ENCODE results near the gene COG7. TPM values are rescaled to one million over a fixed set of nuclear protein-coding genes. Genes with fewer than 3 reads are reported as not detected.
"Not testable (repeated sequence)": the region's sequence is repeated elsewhere in the genome, so short reads cannot be mapped to it uniquely, and the experiment has no call there.

COG7 gene
- total RNA-seq, 1 experiment from 2014 or later: 22.1 TPM

GRCh38 chr16:23402100-23402499 lies 50.9 kb downstream of the COG7 start:
- Histone ChIP-seq H4K20me1 (ENCODE audit: insufficient read depth) (no peaks in the 10 kb centered on the region), H3K9ac (ENCODE audit: low read length) (no peak overlapping the region), H3K9me2 (ENCODE audit: insufficient read depth) (no peaks in the 10 kb centered on the region), H3K4me2 (ENCODE audit: low read length) (no peak overlapping the region), H3K36me3 (ENCODE audit: control insufficient read depth in 1 of 2, insufficient read depth in 2 of 2, low read length in 2 of 2) (peaks cover 12 to 16% of the 10 kb centered on the region in 2 experiments), H3K27ac (ENCODE audit: low read depth, low read length) (no peak overlapping the region), H3K4me3 (replicated peaks in 1 of 2; ENCODE audit: low read depth in 1 of 2, low read length in 2 of 2) (no peak overlapping the region), H2AFZ (ENCODE audit: low read depth, low read length, poor library complexity, severe bottlenecking) (no peak overlapping the region), H3K9me3 (ENCODE audit: control insufficient read depth in 1 of 2, insufficient read depth in 1 of 2, low read depth in 1 of 2, low read length in 2 of 2) (no peaks in the 10 kb centered on the region), H3K4me1 (ENCODE audit: control insufficient read depth in 1 of 2, insufficient read depth in 2 of 2, low read length in 2 of 2) (no peaks in the 10 kb centered on the region), H3K79me2 (ENCODE audit: insufficient read depth, low read length) (no peaks in the 10 kb centered on the region), H3K27me3 (ENCODE audit: insufficient read depth, low read length) (no peaks in the 10 kb centered on the region)
- no TSS peak for BruUV-seq (replicated peaks)
- ChIA-PET RAD21 (ENCODE audit: low non-redundant PET in 1 of 2, low total read pairs in 2 of 2, uncharacterized antibody in 2 of 2, unreplicated experiment in 2 of 2) (no interaction called here), POLR2A (no interaction called here), CTCF (no interaction called here)
- ATAC-seq (no peak), DNase-seq (ENCODE audit: low read depth, low spot score) (no peak)
- intact Hi-C loops (cut with micrococcal nuclease): no loop called here
- TF ChIP-seq, protein P1, sequence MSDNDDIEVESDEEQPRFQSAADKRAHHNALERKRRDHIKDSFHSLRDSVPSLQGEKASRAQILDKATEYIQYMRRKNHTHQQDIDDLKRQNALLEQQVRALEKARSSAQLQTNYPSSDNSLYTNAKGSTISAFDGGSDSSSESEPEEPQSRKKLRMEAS (IDR thresholded peaks at IDR 0.05): no peak
- no peak for TF ChIP-seq POLR2AphosphoS5 (IDR thresholded peaks at IDR 0.05; ENCODE audit: low read depth, low read length)

GRCh38 chr16:23401139-23401538 lies 51.9 kb downstream of the COG7 start:
- H3K9me3 ChIP-seq (ENCODE audit: control insufficient read depth in 1 of 2, insufficient read depth in 1 of 2, low read depth in 1 of 2, low read length in 2 of 2): no peaks in the 10 kb centered on the region
- H3K27me3 ChIP-seq (ENCODE audit: insufficient read depth, low read length): no peaks in the 10 kb centered on the region
- no peak overlapping the region for H3K9ac ChIP-seq (ENCODE audit: low read length)
- H2AFZ ChIP-seq (ENCODE audit: low read depth, low read length, poor library complexity, severe bottlenecking): no peak overlapping the region
- no TSS peak for BruUV-seq (replicated peaks)
- no peak overlapping the region for H3K4me3 ChIP-seq (replicated peaks in 1 of 2; ENCODE audit: low read depth in 1 of 2, low read length in 2 of 2)
- H3K79me2 ChIP-seq (ENCODE audit: insufficient read depth, low read length): no peaks in the 10 kb centered on the region
- no peak overlapping the region for H3K4me2 ChIP-seq (ENCODE audit: low read length)
- peaks cover 10 to 16% of the 10 kb centered on the region in 2 experiments; a peak in 3 of 4 replicates for H3K36me3 ChIP-seq (ENCODE audit: control insufficient read depth in 1 of 2, insufficient read depth in 2 of 2, low read length in 2 of 2)
- DNase-seq (ENCODE audit: low read depth, low spot score) (no peak), ATAC-seq (no peak)
- no peak for TF ChIP-seq CEBPB (IDR thresholded peaks at IDR 0.05; ENCODE audit: low read depth)
- TF ChIP-seq, protein P1 (IDR thresholded peaks at IDR 0.05): no peak
- TF ChIP-seq EGR1 (IDR thresholded peaks at IDR 0.05; ENCODE audit: low read depth): no peak
- TF ChIP-seq RAD21 (IDR thresholded peaks at IDR 0.05; ENCODE audit: low read depth): no peak
- TF ChIP-seq, protein P2, sequence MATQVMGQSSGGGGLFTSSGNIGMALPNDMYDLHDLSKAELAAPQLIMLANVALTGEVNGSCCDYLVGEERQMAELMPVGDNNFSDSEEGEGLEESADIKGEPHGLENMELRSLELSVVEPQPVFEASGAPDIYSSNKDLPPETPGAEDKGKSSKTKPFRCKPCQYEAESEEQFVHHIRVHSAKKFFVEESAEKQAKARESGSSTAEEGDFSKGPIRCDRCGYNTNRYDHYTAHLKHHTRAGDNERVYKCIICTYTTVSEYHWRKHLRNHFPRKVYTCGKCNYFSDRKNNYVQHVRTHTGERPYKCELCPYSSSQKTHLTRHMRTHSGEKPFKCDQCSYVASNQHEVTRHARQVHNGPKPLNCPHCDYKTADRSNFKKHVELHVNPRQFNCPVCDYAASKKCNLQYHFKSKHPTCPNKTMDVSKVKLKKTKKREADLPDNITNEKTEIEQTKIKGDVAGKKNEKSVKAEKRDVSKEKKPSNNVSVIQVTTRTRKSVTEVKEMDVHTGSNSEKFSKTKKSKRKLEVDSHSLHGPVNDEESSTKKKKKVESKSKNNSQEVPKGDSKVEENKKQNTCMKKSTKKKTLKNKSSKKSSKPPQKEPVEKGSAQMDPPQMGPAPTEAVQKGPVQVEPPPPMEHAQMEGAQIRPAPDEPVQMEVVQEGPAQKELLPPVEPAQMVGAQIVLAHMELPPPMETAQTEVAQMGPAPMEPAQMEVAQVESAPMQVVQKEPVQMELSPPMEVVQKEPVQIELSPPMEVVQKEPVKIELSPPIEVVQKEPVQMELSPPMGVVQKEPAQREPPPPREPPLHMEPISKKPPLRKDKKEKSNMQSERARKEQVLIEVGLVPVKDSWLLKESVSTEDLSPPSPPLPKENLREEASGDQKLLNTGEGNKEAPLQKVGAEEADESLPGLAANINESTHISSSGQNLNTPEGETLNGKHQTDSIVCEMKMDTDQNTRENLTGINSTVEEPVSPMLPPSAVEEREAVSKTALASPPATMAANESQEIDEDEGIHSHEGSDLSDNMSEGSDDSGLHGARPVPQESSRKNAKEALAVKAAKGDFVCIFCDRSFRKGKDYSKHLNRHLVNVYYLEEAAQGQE (IDR thresholded peaks at IDR 0.05; ENCODE audit: low read depth): no peak
- TF ChIP-seq ZFX (IDR thresholded peaks at IDR 0.05): no peak
- TF ChIP-seq TCF7L2 (IDR thresholded peaks at IDR 0.05; ENCODE audit: borderline replicate concordance, extremely low read depth, insufficient read depth, insufficient read length): no peak
- no peak overlapping the region for H3K27ac ChIP-seq (ENCODE audit: low read depth, low read length)
- H3K9me2 ChIP-seq (ENCODE audit: insufficient read depth): no peaks in the 10 kb centered on the region
- ChIA-PET RAD21 (ENCODE audit: low non-redundant PET in 1 of 2, low total read pairs in 2 of 2, uncharacterized antibody in 2 of 2, unreplicated experiment in 2 of 2) (no interaction called here), CTCF (no interaction called here), POLR2A (no interaction called here)
- no peaks in the 10 kb centered on the region for H3K4me1 ChIP-seq (ENCODE audit: control insufficient read depth in 1 of 2, insufficient read depth in 2 of 2, low read length in 2 of 2)
- no peaks in the 10 kb centered on the region for H4K20me1 ChIP-seq (ENCODE audit: insufficient read depth)
- intact Hi-C loops (cut with micrococcal nuclease): no loop called here

DNA sequence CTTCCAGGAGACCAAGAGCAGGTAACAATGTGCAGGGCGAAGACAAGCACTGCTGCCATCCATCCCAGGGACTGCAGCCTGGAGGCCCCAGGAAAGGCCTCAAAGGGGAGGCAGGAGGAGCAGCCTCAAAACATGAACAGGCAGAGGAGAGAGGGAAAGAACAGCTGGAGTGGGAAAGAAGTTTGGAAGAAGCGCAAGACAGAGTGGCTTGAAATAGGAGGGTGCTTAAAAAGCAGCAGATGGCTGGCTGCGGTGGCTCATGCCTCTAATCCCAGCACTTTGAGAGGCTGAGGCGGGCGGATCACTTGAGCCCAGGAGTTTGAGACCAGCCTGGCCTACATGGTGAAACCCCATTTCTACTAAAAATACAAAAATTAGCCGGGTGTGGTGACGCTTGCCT lies 52.5 kb downstream of the COG7 start:
- not testable (repeated sequence) for H3K9me3 ChIP-seq (ENCODE audit: control insufficient read depth in 1 of 2, insufficient read depth in 1 of 2, low read depth in 1 of 2, low read length in 2 of 2); BruUV-seq (replicated peaks)

More for the DNA sequence above, 52.5 kb downstream of the COG7 start:
- DNase-seq (ENCODE audit: low read depth, low spot score); H3K27me3 ChIP-seq (ENCODE audit: insufficient read depth, low read length); H3K9me2 ChIP-seq (ENCODE audit: insufficient read depth); ATAC-seq; H3K27ac ChIP-seq (ENCODE audit: low read depth, low read length); intact Hi-C loops (cut with micrococcal nuclease); H2AFZ ChIP-seq (ENCODE audit: low read depth, low read length, poor library complexity, severe bottlenecking); H3K9ac ChIP-seq (ENCODE audit: low read length); RAD21 ChIA-PET (ENCODE audit: low non-redundant PET in 1 of 2, low total read pairs in 2 of 2, uncharacterized antibody in 2 of 2, unreplicated experiment in 2 of 2); H3K4me3 ChIP-seq (replicated peaks in 1 of 2; ENCODE audit: low read depth in 1 of 2, low read length in 2 of 2); H3K4me1 ChIP-seq (ENCODE audit: control insufficient read depth in 1 of 2, insufficient read depth in 2 of 2, low read length in 2 of 2); CTCF ChIA-PET; H3K79me2 ChIP-seq (ENCODE audit: insufficient read depth, low read length); H4K20me1 ChIP-seq (ENCODE audit: insufficient read depth); H3K4me2 ChIP-seq (ENCODE audit: low read length): not testable (repeated sequence)
- POLR2A ChIA-PET: interaction anchor here (0.6 kb wide), 1 partner anchor 16 kb away, joined by 3 read pairs; no protein-coding TSS in a partner anchor
- peaks cover 10 to 16% of the 10 kb centered on the region in 2 experiments; a peak in 3 of 4 replicates for H3K36me3 ChIP-seq (ENCODE audit: control insufficient read depth in 1 of 2, insufficient read depth in 2 of 2, low read length in 2 of 2)

All from HCT116 (cell line).